HG03442 (cell line): ENCODE results near the gene MRNIP.

Source experiments
- ATAC-seq: cut with Tn5 transposase; IDR thresholded peaks from one replicate; pipeline ENCODE4 v1.9.1; 2021; ENCODE audit warnings: mild to moderate bottlenecking, moderate library complexity; ENCODE audit not compliant: unreplicated experiment

The MRNIP gene

DNA sequence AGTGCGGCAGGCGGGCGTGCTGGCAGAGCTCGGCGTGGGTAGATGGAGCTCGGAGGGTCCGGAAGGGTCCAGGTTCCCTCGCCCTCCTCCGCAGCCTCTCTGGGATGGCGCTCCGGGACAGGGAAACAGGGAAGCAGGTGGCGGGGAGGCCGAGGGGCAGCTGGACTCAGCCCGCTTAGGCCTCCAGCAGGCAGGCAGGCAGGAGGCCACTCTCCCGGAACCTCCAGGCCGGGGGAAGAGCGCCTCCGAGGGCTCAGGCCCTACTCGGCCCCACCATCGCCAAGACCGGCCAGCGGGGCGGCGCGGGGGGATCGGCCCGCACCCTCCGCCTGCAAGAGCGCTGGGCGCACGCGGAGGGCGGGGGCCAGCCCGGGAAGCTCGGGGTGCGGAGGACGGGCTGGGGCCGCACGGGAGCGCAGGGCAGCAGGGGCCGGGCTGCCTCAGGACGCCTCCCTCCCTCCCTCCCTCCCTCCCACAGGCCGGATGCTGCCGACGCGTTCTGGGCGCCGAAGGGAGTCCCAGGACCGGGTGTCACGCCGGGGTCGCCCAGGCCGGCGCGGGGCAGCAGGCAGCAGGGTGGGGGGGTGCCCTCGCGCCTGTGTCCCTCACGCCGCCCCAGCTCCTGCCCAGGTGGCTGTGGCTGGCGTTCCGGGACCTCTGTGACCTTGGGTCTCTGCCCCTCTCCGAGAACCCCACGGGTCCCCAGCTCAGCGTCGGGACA is 52.9 kb downstream of the MRNIP start:
- peak; percentile 12 for ATAC-seq

DNA sequence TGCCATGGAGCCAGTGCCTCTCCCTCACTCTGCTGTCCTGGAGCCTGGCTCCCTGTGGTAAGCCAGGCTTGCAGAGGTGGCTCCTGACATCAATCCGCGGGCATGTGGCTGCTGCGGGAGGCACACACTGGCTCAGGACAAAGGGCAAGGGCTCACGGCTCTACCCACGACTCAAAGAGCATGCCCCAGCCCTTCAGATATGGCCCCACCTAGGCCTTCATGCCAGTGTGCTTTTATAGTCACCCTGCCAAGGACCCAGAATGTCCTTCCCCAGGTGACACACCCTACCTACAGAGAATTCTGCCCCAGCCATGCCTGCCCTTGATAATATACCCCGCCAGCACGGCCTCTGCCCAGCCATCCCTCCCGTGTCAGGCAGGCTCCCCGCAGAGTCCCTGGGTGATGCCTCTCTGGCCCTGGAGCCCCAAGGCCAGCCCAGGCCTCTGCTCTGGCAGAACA is 53.5 kb downstream of the MRNIP start:
- no peak for ATAC-seq

DNA sequence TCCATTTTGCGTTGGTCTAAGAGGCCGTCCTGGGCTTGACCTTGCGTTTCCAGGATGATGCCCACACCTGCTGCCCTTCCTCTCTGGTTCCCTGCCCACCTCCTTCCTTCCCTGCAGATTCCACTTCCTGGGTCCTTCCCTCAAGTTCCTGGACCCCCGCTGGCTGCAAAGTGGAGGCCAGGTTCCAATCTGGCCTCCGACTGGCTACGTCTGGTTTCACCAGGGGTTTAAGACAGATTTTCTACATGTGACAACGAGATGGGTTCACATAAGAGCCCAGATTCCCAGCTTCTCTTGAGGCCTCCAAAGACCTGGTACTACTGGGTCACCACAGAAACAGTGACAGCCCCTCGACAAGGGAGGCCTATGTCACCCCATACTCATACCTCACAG is 54.1 kb downstream of the MRNIP start:
- no peak for ATAC-seq

DNA sequence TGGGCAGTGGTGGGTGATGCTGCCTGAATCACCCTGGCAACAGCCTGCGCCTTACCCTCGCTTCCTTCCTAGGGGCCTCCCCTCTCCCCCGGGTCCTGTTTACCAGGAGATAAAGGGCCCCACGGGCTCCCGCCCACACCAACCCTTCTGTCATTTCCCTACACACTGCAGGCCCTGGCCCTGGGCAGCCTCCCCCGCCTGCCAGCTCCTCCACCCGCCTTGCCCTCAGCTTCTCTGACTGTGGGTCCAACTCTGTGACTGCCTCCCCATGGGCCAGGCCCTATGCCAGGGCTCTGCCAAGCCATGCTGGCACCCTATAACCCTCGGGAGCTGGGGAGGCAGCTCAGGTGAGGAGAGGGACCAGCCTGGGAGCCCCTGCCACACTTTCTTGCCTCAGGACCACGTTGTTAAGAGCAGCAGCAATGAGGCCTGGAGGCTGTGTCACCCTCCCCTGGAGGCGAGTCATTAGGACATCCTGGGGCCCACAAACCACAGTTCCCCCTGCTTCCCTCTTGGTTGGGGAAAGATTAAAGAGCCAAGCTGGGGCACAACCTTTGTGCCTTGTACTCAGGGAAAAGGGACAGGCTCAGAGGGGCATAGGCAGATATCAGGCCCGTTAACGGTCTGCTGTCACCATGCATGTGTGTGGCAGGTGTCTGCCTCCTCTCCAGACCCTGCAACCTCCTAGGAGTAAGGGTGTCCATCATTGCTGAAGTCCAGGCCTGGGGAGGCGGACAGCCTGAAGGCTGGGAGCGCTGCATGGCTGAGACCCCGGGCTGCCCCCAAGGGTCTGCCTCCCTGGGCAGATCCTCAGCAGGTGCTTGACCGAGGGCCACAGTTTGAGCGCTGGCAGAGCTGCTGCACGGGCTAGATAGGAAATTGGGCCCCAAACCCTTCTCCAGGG is 54.7 kb downstream of the MRNIP start:
- ATAC-seq = no peak

DNA sequence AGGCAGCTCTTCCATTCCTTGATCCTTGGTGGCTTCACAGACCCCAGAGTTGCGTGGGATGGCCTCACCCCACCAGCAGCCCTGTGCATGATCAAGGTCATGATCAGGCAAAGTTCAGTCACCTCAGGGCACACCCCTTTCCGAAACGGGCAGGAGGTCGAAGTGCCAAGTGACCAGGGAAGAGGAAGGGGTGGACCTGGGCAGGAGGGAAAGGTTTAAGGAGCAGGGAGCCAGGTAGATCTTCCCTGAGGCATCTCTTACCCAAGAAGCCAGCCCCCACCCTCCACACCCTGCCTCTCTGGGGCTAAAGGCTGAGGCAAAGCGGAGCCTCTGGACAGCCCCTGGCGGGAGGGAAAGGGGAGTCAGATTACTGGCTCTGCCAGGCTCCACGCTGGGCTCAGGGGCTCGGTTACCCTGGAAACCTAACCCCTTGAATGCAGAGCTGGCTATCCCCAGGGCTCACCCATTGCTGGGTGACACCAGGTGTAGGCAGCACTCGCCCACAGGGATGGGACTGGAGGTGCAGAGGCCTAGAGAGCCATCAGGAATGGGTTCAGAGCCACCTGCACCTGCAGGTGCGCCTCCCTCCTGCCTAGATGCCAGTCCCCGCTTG is 55.6 kb downstream of the MRNIP start:
- no peak for ATAC-seq

DNA sequence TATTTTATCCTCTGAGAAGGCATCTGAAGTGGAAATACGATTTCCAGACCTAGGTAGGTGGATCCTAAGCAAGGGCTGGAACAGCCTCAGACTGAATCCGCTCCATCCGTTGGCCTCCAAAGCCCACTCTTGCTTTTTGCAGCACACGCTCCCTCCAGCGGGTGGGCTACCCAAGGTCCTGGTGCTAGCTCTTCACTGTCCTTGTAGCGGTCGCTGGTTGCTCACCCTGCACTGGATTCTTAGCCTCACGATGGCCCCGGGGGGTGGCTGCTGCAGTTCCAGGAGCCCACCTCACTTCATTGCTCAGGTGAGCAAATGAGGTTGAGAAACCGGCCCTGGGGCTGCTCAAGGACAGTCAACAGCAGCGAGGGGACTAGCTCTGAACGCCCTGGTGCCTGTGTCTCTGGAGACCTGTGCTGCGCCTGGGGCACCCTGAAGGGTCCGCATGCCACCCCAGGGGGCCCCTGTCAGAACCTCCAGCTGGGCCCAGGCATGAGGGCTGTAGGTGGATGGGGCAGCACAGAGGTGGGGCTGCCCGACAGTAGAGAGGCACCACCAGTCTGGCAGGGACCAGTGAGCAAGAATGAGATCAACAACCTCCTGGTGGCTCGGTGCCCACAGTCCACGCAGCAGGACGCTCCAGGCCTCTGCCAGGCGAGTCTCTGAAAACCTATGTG is 56.3 kb downstream of the MRNIP start:
- ATAC-seq = no peak

DNA sequence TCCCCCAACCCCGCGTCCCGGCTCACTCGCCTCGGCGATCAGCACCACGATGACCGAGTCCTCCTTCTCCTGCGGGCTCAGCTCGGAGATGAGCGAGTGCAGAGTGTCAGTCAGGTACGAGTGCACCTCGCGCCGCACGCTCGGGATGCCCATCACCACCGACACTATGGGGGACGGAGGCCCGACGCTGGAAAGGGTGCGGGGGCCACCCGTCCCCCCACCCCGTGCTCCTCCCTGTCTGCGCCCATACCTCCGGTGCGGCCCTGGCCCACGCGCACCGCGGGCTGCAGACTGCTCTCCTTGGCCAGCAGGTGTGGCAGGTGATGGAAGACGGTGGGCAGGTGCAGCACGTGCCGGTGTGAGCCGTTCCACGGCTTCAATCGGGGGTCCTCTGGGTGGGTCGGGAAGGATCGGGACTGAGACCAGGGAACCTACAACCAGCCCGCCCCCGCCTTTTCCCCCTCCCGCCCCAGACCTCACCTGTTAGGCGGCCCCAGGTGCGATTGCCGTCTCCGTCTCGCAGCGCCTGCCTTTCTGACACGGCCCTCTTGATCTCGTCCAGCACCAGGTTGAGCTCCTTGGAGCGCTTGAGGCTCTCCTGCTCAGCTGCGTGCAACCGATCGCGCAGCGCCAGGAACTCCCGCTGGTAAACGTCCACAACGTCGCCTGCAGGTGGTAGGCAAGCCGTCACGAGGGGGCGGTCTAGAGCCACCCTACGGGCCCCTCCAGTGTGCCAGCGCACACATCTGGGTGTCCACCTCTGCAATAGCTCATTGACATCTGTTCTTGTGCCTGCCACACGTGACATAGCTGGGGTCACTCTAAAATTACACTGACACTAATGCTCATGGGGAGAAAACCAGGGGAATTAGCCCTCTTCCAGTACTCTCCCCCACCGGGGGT is 57.1 kb downstream of the MRNIP start:
- ATAC-seq = no peak

DNA sequence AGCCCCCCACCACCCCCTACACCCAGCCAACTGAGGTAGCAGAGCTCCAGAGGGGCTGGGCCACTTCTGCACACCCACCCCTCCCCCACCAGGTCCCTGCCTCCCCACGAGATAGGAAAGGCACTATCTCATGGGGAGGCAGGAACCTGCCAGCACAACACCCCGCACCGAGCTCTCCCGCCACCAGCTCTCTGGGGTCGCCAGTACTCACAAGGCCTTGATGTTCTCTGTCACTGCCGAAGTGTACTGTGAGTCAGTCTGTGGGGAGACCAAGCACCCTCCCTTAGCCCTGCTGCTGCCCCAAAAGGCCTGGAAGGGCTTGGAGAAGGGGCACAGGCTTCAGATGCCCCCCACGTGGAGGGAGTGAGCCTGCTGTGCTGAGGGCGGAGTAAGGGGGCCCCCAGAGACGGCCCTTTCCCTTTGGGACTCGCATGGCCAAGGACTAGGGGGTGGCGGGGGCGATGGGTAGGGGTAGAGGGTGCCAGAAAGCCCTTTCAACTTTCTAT is 57.9 kb downstream of the MRNIP start:
- no peak for ATAC-seq

DNA sequence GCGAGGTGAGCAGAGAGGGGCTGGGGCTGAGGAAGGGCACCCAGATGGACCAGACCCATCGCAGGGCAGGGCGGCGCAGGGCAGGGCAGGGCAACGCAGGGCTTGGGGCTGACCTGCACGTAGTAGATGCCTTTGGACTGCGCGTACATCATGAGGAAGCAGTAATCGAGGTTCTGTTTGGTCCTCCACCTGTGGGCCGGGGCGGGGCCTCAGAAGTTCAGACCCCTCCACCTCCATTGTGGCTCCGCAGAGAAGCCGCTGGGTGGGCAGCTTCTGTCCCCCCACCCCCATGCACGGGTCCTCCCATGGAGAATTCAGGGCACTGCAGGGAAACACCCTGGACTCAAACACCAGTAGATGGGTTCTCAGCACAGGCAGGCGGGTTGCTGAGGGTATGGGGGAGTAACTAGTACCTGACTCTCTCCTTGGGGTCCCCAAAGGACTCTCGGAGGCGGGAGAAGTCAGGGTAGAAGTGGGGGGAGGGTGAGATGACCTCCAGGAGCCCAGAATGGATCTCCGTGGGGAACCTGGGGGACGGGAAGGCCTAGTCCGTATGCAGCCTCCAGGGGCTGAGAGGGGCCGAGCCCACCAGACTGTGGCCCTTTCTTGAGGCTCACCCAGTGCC is 58.4 kb downstream of the MRNIP start:
- ATAC-seq = no peak

DNA sequence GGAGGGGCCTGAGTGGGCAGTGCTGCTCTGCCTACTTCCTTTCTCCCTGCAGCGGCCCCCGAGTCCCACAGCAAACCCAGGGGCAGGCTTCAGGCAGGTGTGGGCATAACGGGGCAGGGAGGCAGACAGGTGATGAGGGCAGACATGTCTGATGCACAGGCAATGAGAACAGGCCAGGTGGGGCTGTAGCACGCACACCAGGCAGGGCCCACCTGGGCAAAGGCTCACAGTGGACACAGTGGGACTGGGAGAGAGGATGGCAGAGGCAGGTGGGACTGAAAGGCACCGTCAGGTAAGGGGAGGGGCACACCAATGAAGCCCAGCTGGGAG is 59.0 kb downstream of the MRNIP start:
- ATAC-seq = no peak

DNA sequence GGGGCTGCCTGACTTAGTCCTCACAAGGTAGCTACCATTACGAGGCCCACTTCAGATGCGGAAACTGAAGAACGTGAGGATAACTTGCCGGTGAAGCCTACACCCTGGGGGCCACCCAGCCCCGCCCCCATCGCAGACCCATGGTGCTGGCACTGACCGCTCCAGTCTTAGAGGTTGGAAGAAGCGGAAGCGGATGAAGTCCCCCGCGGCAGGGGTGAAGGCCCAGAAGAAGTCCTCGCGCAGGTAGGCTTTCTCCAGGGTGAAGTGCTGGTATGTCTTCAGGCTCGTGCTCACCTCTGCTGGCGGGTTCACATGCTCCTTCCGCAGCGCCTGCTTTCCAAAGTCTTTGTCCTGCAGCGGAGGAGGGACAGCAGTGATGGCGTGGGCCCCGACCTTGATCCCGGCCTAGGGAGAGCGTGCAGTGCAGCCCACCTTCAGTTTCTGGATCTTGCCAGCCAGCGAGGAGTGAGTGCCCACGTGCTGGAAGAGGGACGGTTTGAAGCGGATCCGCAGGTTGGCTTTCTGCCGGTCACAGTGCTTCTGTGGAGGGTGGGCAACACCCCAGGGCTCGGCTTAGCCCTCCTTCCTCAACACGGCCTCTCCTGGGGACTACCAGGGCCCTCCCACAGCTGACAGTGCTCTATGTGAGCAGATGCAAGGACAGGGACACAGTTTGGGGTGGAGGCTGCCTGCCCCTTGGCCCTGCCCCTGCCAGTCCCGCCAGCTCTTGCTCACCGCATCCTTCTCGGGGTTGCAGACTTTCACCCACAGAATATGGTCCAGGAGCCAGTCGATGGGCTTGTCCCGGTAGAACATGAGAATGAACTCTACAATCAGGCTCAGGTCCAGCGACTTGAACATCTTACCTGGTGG is 59.6 kb downstream of the MRNIP start:
- ATAC-seq = no peak

DNA sequence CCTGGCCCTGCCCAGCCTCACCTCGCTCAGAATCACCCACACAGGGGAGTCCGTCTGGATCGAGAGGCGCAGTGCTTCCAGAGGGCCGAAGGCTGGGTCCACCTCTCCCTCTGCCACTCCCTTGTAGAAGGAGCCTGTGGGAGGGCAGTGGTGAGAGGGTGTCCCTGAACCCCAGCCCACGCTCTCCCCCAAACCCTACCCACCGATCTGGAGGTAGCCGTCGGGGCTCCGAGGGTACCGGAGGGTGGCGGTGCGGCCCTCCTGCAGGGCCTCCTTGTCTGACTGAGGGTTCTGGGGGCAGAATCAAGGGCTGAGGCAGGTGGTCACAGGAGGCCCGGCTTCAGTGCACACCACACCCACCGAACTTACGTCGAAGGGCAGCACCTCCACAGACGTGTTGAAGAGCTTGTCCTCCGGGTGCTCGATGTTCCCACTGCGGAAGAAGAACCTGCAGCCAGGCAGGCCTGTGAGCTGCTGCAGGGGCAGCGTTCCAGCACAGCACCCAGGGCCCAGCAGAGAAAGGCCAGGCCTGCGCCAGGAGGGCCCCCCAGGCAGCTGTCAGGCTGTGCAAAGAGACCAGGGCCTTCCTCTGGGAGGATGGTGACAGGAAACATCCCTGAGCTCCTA is 60.4 kb downstream of the MRNIP start:
- ATAC-seq = no peak

DNA sequence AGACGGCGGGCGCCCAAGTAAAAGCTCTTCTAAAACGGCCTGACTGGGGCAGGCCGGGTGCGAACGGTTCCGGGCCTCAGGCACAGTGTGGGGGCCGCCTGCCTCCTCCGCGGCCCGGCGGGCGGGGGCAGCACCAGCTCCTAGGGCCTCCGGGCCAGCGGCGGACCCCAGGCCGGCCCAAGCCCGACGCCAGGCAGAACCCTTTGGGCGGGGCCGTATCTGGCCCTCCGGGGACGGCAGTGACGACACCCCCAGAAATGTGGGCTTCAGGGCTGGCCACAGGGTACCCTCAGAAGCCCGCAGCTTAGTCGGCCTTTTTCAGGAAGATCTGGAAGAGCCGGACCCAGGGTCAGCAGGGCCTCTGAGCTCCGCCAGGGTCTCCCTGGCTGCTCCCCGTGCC is 60.9 kb downstream of the MRNIP start:
- ATAC-seq = no peak

DNA sequence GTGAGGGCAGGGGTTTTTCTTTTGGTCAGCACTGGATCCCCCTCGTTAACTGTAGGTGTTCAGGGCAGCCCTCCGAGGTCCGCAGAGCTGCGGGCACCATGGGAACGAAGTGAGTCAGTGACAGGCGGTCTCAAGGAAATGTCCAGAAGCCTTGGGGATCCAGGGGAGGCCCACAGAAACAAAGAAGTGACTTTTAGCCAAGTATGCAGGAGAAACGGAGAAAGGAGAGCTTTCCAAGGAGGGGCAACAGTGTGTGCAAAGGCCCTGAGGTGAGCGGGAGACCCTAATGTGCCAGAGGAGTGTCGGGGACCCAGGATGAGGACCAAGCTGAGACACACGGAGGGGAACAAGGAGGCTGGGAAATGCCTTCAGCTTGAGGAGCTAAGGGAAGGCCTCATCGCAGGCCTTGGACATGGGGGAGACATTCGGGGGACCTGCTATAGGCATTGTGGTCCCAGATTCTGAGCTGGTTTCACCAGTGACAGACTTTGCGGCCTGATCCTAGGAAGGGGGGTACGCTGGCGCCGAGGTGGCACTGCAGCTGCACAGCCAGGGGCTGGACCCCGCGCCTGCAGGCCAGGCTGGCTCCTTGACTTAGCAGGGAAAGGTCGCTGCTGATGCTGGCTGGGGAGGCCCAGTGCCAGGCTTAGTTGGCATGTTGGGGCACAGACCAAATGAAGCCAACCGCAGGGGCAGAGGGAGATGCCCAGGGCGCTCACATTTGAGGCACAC is 61.6 kb downstream of the MRNIP start:
- ATAC-seq = no peak

DNA sequence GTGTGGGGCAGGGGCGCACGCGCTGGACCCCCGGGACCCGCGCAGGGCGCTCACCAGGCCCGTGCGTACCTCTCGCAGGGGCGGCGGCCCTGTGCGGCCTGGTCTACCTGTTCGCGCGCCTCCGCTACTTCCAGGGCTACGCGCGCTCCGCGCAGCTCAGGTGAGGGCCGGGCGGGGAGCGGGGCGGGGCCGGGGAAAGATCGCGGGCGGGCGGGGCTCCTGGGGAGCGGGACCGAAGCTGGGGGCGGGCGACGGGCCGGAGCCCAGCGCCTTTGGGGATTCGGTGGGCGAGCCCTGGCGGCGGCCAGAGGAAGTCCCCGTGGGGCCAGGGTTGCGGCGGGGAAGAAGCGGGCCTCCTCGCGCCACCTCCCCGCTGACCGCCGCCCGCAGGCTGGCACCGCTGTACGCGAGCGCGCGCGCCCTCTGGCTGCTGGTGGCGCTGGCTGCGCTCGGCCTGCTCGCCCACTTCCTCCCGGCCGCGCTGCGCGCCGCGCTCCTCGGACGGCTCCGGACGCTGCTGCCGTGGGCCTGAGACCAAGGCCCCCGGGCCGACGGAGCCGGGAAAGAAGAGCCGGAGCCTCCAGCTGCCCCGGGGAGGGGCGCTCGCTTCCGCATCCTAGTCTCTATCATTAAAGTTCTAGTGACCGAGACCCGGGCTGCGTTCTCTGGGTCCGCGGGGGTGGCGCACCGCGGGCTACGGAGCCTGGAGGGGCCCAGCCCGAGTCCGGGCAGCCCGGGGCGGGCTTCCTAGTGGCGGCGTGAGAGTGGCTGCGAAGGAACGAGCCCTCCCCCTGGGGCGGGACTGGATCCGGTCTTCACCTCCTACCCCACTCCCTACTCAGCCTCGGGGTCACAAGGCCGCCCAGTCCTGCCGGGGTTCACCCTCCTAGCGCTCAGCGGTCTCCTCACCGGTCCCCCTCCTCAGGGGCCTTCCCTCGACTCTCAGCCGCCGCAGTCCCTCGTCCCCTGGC is 62.5 kb downstream of the MRNIP start:
- peak; percentile 71 for ATAC-seq
